ENCODE data around the gene AKNA.

The AKNA gene

GRCh38 chr9:114302727-114303126 is 85.1 kb downstream of the AKNA start:
- peak; percentile 31 for DNase-seq (ENCODE audit: low spot score)
- H3K9me3 ChIP-seq (ENCODE audit: severe bottlenecking), result no peaks in the 10 kb centered on the region
- no peak overlapping the region for H3K4me3 ChIP-seq (ENCODE audit: severe bottlenecking)
- peaks cover 21% of the 10 kb centered on the region for H3K36me3 ChIP-seq (ENCODE audit: low read depth)
- no peaks in the 10 kb centered on the region for H3K27me3 ChIP-seq (ENCODE audit: insufficient read depth, poor library complexity, severe bottlenecking)
- H3K4me1 ChIP-seq (ENCODE audit: insufficient read depth, poor library complexity, severe bottlenecking), result no peaks in the 10 kb centered on the region
- no peak for TF ChIP-seq CTCF (IDR thresholded peaks at IDR 0.05; ENCODE audit: poor library complexity, severe bottlenecking)
- no peak overlapping the region for H3K27ac ChIP-seq (ENCODE audit: poor library complexity, severe bottlenecking)
- no peak for ATAC-seq (ENCODE audit: low read depth)

DNA sequence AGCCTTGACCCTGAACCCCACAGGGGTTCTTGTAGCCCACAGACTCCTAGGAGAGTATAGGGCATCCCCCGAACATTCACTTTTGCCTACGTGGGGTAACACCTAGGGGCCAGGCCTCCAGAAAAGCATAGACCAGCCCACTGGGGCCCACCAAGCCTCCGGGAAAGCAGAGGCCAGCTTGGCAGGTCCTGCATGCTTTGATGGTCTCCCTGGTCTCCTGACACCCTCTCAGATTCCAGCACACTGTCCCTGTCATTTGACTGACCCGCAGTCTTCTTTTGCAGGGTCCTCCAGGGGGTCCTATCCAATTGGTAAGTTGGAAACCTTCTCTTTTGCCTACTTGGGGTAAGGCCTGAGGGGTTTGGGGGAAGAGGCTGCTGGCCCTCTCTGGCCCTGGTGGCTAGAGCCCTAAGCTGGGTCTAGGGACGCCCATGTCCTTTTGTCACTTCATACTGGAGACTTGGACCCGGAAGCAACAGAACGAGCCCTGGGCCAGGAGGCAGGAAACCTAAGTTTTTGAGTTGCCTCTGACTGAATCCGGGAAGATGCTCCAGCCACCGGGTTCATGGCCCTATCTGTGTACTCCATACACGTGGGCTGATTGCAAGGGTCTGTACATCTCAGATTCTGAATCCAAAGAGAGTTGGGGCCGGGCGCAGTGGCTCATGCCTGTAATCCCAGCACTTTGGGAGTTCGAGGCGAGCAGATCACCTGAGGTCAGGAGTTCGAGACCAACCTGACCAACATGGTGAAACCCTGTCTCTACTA is 85.8 kb downstream of the AKNA start:
- Histone ChIP-seq H3K27me3 (ENCODE audit: insufficient read depth, poor library complexity, severe bottlenecking) (no peaks in the 10 kb centered on the region), H3K27ac (ENCODE audit: poor library complexity, severe bottlenecking) (no peak overlapping the region), H3K4me3 (ENCODE audit: severe bottlenecking) (no peak overlapping the region), H3K36me3 (ENCODE audit: low read depth) (peaks cover 26% of the 10 kb centered on the region), H3K9me3 (ENCODE audit: severe bottlenecking) (no peaks in the 10 kb centered on the region), H3K4me1 (ENCODE audit: insufficient read depth, poor library complexity, severe bottlenecking) (no peaks in the 10 kb centered on the region)
- no peak for TF ChIP-seq CTCF (IDR thresholded peaks at IDR 0.05; ENCODE audit: poor library complexity, severe bottlenecking)
- DNase-seq (ENCODE audit: low spot score) (peak; percentile 41), ATAC-seq (ENCODE audit: low read depth) (no peak)

- no peaks in the 10 kb centered on the region for H3K4me1 ChIP-seq (ENCODE audit: insufficient read depth, poor library complexity, severe bottlenecking)
- no peaks in the 10 kb centered on the region for H3K9me3 ChIP-seq (ENCODE audit: severe bottlenecking)
- H3K36me3 ChIP-seq (ENCODE audit: low read depth), result peaks cover 32% of the 10 kb centered on the region
- ATAC-seq (ENCODE audit: low read depth), result no peak
- TF ChIP-seq CTCF (IDR thresholded peaks at IDR 0.05; ENCODE audit: poor library complexity, severe bottlenecking), result no peak
- no peak overlapping the region for H3K27ac ChIP-seq (ENCODE audit: poor library complexity, severe bottlenecking)
- H3K27me3 ChIP-seq (ENCODE audit: insufficient read depth, poor library complexity, severe bottlenecking), result no peaks in the 10 kb centered on the region
- DNase-seq (ENCODE audit: low spot score), result peak; percentile 32
- H3K4me3 ChIP-seq (ENCODE audit: severe bottlenecking), result no peak overlapping the region
Observed at GRCh38 chr9:114300846-114301797, 86.7 kb downstream of the AKNA start.

DNA sequence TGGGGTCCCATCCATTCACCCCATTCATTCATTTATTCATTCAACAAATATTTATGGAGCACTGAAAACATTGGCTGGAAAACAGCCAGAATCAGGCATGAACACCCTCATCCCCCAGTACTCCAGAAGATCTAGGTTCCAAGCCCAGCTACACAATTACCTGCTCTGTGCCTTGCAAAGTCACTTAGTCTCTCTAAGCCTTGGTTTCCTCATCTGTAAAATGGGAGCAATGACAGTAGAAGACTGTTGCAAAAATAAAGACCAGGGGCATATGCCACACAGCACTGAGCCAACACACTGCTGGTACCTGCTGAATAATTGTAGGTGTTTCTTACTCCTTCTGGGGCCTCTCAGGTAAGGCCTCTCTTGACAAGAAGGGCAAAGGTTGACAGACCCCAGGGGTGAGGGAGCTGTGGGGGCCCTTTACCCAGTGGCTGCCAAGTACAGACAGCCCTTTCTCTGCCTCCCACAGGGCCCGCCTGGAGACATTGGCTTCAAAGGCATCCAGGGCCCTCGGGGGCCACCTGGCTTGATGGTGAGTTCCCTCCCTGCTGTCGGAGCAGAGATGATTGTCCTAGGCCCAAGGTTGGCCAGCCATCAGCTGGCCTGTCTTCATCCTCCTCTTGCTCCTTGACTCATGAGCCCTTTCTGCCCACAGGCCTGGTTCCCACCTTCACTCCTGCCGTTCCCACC is 87.5 kb downstream of the AKNA start:
- DNase-seq (ENCODE audit: low spot score) (peak; percentile 20), ATAC-seq (ENCODE audit: low read depth) (no peak)
- Histone ChIP-seq H3K4me3 (ENCODE audit: severe bottlenecking) (no peak overlapping the region), H3K36me3 (ENCODE audit: low read depth) (peaks cover 36% of the 10 kb centered on the region), H3K27me3 (ENCODE audit: insufficient read depth, poor library complexity, severe bottlenecking) (no peaks in the 10 kb centered on the region), H3K4me1 (ENCODE audit: insufficient read depth, poor library complexity, severe bottlenecking) (no peaks in the 10 kb centered on the region), H3K27ac (ENCODE audit: poor library complexity, severe bottlenecking) (no peak overlapping the region), H3K9me3 (ENCODE audit: severe bottlenecking) (no peaks in the 10 kb centered on the region)
- no peak for TF ChIP-seq CTCF (IDR thresholded peaks at IDR 0.05; ENCODE audit: poor library complexity, severe bottlenecking)
